ENCODE measurements around the gene F7.

Gene F7

DNA sequence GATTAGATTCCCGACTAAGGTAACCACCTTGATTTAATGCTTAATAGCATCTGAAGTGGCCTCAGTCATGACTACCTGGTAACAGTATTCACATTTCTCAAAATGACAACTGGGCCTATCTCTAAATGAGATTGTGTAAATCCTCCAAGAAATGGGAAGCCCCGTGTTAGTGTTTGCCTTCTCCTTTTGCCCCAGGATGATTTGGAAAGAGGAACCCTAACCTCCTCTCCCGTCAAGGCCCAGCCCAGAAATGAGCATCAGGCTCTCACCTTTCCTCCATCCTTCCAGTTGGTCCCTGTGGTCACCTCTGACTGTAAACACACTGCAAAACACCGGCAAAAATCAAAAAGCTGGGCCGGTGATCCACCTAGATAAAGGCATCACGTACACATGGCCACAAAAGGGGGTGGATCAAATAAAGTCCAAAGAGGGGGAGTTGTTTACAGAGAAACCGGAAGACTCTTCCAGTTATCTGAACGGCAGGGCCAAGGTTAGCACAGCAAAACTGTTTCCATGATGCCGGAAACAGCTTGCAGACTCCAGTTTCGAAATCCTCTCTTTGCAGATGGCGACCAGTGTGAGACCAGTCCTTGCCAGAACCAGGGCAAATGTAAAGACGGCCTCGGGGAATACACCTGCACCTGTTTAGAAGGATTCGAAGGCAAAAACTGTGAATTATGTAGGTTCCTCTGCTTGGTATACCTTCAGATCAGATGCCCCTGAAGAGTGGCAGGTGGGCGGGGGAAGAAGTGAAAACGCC lies 33.4 kb downstream of the F7 start:
- H3K27me3 ChIP-seq (replicated peaks; ENCODE audit: control insufficient read depth, insufficient read depth, low read length) = no peaks in the 10 kb centered on the region; the same call in 1 of the 2 replicates

DNA sequence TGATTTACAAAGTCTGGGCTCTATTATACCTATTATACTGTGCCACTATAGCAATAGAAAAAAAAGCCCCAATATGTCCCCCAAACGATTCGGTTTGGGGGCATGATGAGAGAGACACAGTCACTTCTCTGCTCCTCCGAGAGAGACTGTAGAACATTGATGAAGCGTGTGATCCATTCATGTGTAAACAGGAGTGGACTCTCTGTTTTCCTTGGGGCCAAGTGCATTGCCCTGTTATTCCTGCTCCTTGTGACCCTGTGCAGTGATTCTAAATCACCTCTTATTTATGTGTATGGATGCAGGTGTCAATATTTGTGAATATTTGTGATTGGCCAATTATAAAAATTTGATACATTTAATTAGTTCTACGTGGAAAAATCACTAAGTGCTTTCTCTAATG lies 34.0 kb downstream of the F7 start:
- DNase-seq (ENCODE audit: extremely low read depth, insufficient read length) = no peak
- Histone ChIP-seq H3K27me3 (replicated peaks; ENCODE audit: control insufficient read depth, insufficient read depth, low read length) (no peaks in the 10 kb centered on the region; the same call in 1 of the 2 replicates), H3K4me3 (replicated peaks; ENCODE audit: low read depth, low read length) (no peak overlapping the region), H3K36me3 (ENCODE audit: control insufficient read depth, insufficient read depth, low read length) (no peaks in the 10 kb centered on the region)
- TF ChIP-seq, protein P1, sequence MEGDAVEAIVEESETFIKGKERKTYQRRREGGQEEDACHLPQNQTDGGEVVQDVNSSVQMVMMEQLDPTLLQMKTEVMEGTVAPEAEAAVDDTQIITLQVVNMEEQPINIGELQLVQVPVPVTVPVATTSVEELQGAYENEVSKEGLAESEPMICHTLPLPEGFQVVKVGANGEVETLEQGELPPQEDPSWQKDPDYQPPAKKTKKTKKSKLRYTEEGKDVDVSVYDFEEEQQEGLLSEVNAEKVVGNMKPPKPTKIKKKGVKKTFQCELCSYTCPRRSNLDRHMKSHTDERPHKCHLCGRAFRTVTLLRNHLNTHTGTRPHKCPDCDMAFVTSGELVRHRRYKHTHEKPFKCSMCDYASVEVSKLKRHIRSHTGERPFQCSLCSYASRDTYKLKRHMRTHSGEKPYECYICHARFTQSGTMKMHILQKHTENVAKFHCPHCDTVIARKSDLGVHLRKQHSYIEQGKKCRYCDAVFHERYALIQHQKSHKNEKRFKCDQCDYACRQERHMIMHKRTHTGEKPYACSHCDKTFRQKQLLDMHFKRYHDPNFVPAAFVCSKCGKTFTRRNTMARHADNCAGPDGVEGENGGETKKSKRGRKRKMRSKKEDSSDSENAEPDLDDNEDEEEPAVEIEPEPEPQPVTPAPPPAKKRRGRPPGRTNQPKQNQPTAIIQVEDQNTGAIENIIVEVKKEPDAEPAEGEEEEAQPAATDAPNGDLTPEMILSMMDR (IDR thresholded peaks at IDR 0.05; ENCODE audit: insufficient read depth, low read length, poor library complexity, severe bottlenecking) = no peak

More for the DNA sequence above, 33.4 kb downstream of the F7 start:
- Histone ChIP-seq H3K36me3 (ENCODE audit: control insufficient read depth, insufficient read depth, low read length) (no peaks in the 10 kb centered on the region), H3K4me3 (replicated peaks; ENCODE audit: low read depth, low read length) (no peak overlapping the region)
- TF ChIP-seq, protein P1 (IDR thresholded peaks at IDR 0.05; ENCODE audit: insufficient read depth, low read length, poor library complexity, severe bottlenecking) = no peak
- DNase-seq (ENCODE audit: extremely low read depth, insufficient read length) = no peak

DNA sequence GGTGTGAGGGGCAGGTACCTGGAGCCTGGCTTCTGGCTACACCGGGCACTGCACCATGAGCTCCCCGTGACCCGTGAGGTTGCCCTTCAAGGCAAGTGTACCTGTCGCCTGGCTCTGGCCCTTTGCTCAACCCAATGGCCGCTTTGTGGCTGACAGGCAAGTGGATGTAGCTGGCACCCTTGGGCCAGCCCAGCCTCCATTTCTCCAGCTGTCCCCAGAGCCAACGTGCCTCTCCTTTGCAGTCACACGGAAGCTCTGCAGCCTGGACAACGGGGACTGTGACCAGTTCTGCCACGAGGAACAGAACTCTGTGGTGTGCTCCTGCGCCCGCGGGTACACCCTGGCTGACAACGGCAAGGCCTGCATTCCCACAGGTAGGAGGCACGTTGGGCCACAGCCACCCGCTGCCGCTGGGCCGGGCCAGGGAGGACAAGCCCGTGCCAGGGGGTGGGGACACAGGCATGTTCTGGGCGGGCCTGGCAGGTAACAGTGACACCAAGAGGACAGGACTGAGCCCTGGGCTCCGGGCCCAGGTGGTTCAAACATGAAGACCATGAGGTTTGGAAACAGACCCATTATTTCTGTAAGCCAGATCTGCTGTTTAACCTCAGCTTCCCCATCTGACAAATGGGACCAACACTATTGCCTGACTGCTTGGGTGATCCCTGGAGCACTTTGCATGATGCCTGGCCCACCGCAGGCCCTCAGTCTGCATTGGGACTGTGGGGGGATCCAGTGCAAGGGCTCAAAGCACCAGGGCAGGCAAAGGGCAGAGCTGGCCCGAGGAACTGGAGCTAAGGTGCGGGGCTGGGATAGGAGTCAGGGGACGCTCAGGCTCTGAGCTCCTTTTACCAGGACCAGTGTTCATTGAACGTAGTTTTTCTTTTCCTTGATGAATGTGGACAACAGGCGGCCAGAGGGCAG lies 35.3 kb downstream of the F7 start:
- Histone ChIP-seq H3K27me3 (replicated peaks; ENCODE audit: control insufficient read depth, insufficient read depth, low read length) (no peaks in the 10 kb centered on the region; the same call in 1 of the 2 replicates), H3K4me3 (replicated peaks; ENCODE audit: low read depth, low read length) (no peak overlapping the region), H3K36me3 (ENCODE audit: control insufficient read depth, insufficient read depth, low read length) (no peaks in the 10 kb centered on the region)
- DNase-seq (ENCODE audit: extremely low read depth, insufficient read length) = no peak
- TF ChIP-seq, protein P1 (IDR thresholded peaks at IDR 0.05; ENCODE audit: insufficient read depth, low read length, poor library complexity, severe bottlenecking) = no peak

DNA sequence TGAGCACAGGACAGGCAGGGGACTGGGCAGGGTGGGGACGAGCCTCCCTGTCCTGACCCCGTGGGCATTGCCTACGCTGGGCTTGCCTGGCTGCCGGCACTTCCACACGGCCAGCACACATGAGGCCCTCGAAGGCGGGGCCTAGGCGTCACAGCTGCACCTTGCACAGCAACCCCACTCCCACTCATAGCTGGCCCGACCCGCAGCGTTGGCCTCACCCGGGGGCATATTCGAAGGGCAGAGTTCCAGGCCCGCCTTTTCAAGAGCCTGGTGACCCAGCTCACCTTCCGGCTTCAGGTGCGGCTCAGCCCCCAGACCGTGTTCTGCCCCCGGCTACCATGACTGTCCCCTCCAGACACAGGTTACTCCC lies 36.0 kb downstream of the F7 start:
- TF ChIP-seq, protein P1 (IDR thresholded peaks at IDR 0.05; ENCODE audit: insufficient read depth, low read length, poor library complexity, severe bottlenecking) = no peak
- no peak for DNase-seq (ENCODE audit: extremely low read depth, insufficient read length)

DNA sequence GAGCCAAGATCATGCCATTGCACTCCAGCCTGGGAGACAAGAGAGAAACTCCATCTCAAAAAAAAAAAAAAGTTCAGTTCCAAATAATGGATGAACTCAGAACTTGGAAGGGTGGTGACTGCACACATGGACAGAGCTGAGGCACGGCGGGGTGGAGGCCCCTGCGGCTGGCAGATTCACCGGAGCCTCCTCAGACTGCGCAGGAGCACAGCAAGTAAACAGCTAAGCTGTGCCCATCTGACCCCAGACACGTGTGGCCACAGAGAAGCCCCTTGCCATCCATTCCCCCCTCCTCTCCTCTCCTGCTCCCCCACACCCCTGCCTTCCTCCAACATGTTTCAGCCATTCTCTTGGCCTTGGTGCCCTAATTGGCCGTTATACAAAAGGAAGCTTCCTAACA lies 37.3 kb downstream of the F7 start:
- H3K36me3 ChIP-seq (ENCODE audit: control insufficient read depth, insufficient read depth, low read length) = no peaks in the 10 kb centered on the region
- no peak overlapping the region for H3K4me3 ChIP-seq (replicated peaks; ENCODE audit: low read depth, low read length)
- no peak for DNase-seq (ENCODE audit: extremely low read depth, insufficient read length)
- TF ChIP-seq, protein P1 (IDR thresholded peaks at IDR 0.05; ENCODE audit: insufficient read depth, low read length, poor library complexity, severe bottlenecking) = no peak
- H3K27me3 ChIP-seq (replicated peaks; ENCODE audit: control insufficient read depth, insufficient read depth, low read length) = no peaks in the 10 kb centered on the region; the same call in 1 of the 2 replicates

More for the DNA sequence above, 36.0 kb downstream of the F7 start:
- Histone ChIP-seq H3K36me3 (ENCODE audit: control insufficient read depth, insufficient read depth, low read length) (no peaks in the 10 kb centered on the region), H3K27me3 (replicated peaks; ENCODE audit: control insufficient read depth, insufficient read depth, low read length) (no peaks in the 10 kb centered on the region; the same call in 1 of the 2 replicates), H3K4me3 (replicated peaks; ENCODE audit: low read depth, low read length) (no peak overlapping the region)
